Activated gamma-delta T cell treated with anti-CD3 and anti-CD28 coated beads, Interleukin-2, amount 50 U/mL, for 16 hours (primary cell): Measurements from ENCODE around the gene HOXA13.

Experiments
- DNase-seq: peaks from one replicate; pipeline ENCODE4 v3.0.0-alpha.2; 2020; ENCODE audit warnings: low read depth

Gene HOXA13

DNA sequence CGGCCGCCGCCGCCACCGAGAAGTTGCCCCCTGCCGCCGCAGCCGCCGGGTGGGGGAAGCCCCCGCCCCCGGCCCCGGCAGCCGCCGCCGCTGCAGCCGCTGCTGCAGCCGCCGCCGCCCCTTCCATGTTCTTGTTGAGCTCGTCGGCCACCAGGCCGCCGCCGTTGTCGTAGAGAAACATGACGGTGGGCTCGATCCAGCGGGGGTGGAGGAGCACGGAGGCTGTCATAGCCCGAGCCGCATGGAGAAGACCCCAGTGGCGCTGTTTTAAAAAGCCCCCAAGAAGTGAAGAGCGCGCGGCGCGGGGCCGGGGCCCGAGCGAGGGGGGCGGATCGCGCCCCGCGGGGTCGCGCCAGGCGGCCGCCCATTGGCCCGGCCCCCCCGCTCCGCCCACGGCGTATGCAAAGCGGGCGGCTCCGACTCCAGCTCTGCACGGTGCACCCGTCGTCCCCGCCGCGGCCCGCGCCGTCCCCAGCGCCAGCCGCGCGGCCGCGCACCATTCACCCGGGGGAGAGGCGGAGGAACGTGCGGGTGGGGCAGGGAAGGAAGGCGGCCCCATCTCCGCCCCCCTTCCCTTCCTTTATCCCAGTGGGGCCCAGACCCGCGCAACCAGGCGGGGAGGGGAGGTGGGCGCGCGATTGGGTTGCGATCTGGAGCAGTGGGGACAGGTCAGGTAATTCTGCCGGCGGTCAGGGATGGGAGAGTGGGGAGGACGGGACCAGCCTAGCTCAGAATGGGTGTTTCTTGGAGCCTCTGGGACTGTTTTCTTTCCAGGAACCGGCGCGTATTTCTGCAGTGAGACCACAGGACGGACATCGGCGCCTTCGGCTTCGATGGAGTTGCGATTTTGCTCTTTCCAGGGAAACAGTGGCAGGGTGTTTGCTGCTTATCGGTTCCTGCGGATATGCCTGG, at the start of gene HOXA13:
TSS of gene HOXA13 (minus strand) at position 243 of the 912 bp plus-strand sequence. CDS start at position 229, 14 bp downstream.
- no peak for DNase-seq

GRCh38 chr7:27248911-27249723, 49.2 kb upstream of the HOXA13 start:
- no peak for DNase-seq

GRCh38 chr7:27248427-27248806, 48.5 kb upstream of the HOXA13 start:
- no peak for DNase-seq

GRCh38 chr7:27247452-27248426, 47.8 kb upstream of the HOXA13 start:
- no peak for DNase-seq

GRCh38 chr7:27247000-27247399, 47.1 kb upstream of the HOXA13 start:
- DNase-seq = no peak

GRCh38 chr7:27245798-27246691, 46.2 kb upstream of the HOXA13 start:
- DNase-seq = no peak

DNA sequence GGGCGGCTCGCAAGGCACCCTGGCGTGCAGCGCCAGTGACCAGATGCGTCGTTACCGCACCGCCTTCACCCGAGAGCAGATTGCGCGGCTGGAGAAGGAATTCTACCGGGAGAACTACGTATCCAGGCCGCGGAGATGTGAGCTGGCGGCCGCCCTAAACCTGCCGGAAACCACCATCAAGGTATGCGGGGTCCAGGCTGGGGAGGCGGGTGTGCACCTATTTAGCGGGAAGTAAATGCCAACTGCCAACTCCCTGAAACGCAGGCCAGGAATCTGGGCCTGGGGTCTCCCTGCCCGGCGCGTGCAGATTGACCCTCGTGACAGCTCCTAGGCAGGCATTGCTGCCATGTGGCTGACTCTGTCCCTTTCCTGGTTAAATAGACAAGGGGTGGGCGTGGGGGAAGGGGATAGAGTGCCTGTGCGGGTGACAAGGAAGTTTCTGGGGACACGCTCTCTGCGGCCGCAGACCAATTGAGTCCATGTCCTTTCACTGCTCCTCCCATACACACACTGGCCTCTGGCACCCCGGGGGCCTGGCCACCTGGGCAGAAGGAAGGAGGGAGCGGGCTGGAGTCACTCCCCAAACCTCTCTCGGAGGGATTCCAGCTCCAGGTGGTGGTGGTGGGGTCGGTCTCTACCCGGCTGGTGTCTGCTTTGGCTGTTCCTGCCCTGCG, 45.4 kb upstream of the HOXA13 start:
- no peak for DNase-seq

DNA sequence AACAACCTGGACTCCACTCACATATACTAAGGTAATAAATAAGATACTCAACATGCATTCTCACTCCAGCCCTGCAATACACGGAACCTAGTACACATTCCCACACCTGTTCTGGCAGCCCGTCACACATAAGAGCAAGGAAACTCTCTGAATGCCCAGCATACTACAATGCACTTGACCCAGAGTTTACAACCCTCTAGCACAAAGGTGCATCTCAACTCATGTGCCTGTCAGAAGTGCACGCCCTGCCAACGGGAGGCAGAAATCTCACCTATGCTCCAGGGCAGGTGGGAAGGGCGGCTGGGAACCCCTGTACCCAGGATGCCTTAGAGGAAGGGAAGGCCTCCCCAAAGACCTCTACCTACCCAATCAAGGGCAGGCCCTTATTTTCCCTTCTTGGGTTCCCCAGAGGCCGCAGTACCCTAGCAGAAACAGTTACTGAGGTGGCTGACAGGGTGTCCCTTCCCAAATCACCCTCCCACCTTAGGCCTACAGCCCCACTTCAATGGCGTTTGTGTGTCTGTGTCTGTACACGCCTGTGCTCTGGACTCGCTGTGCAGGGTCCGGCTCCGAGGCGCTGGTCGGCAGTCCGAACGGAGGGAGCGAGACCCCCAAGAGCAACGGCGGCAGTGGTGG, 44.7 kb upstream of the HOXA13 start:
- DNase-seq = no peak

GRCh38 chr7:27243340-27244163, 43.7 kb upstream of the HOXA13 start:
- no peak for DNase-seq

- DNase-seq = no peak
Observed at GRCh38 chr7:27242555-27243339, 42.9 kb upstream of the HOXA13 start, which contains the start of gene EVX1. EVX1 (plus strand) TSS chr7:27242802; CDS start chr7:27243031, 229 bp downstream.

DNA sequence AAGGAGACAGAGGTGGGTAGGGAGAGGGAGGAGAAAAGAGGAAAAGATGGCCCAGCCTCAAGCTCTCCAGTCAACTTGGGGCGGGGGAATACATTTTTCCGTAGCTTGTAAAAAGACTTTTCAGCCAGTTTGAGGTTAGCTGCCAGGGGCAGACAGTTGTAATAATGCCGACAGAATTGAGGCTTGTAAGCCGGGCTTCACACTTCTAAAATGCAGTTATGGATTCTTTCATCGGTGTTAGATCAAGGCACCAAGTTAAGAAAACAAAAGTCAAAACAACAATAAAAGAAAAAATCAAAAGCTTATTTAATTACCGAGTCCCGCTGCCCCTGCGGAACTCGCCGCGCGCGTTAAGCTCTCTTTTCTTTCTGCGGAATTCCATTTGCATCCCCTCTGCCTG, 42.3 kb upstream of the HOXA13 start:
- DNase-seq = no peak

DNA sequence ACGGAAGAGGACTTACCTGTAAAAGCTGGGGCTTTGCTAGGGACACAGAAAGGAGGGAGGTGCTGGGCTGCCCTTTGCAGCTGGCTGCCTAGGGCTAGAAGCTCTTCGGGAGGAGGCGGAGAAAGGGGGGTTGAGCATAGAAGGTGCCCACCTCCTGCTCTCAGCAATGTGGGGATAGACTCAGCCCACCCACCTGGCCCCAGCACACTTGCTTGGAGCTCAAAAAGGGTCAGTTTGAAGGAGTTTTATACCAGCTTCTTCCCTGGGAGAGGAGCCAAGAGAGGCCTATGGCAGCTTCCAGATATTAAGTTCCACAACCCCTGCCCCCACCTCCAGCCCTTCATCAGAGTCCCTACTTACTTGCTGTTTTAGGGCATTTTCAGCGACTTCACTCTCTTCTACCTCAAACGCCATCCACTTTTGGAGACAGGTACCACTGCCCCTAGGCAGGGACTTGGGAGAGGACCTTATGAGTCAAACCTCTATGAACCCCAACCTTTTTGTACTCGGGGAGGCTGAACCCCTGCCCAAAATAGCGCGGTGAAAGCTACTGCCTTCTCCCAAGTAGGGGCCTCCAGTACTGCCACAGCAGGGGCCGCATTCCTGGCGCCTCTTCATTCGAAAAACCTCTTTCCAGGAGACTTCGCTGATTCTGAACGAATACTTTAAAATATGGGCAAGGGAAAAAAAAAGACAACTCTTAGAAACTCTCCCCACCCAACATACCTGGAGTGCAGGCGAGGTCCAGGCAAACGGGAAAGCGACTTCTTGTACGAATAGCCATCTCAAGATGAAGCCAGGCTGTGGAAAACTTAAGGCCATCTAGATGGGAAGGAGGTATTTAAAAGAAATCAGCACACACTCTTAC, 41.5 kb upstream of the HOXA13 start:
- no peak for DNase-seq

DNA sequence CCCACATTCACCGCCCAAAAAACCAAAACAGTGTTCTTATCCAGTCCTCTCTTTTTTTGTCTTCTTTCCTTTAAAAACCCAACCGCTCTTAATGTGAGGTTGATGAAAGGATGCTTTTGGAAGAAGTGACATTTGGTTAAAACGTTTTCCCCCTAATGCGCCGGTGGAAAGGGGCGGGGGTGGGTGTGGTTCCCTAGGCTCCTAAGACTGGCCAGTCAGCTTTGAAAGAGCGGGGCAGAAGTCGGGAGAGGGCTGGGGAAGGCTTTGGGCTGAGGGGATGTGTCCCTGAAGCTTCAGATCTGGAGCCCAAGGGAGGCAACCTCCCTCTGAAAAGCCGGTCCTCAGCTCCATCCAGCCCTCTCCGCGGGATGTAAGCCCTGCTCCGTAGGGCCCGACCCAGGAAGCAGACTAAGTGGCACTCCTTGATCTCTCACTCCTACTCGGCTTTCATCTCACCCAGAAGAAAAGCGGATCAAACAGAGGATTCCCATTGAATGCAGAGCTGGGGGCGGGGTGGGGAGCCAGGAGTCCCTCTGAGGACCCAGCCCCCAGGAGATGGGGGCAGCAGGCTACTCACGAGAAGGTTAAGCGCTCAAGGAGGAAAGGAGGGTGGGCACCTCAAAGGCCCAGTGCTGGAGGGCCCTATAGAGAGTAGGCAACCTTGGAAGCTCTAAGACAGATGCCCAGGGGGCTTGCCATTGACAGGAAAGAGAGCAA, 40.3 kb upstream of the HOXA13 start:
- DNase-seq = no peak

- DNase-seq = no peak
Observed at GRCh38 chr7:27239387-27240014, 39.6 kb upstream of the HOXA13 start.

DNA sequence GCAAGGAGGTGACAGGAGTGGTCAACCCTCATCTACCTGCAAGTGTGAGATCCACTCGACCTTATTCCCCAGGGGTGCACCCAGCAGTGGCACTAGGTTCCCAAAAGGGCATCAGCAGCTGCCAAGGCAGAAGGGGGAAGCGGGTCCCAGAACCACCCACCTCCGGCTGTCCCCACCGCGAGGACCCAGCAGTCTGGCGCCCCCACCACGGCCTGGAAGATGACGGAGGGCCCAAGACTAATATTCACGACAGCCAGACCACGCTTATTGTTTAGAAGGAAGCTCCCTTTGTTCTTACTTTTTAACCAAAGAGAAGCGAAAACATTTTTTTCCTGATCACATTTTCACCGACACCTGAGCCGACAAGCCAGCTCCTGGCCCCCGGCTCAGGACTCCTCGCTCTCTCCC, 39.1 kb upstream of the HOXA13 start:
- DNase-seq = no peak
